Measurements from ENCODE around the gene PRR23E. TPM values are rescaled to one million over a fixed set of nuclear protein-coding genes. Genes with fewer than 3 reads are reported as not detected.
A peak's percentile ranks its signal among the peaks of the same experiment; 100 is the strongest.

Gene PRR23E, protein sequence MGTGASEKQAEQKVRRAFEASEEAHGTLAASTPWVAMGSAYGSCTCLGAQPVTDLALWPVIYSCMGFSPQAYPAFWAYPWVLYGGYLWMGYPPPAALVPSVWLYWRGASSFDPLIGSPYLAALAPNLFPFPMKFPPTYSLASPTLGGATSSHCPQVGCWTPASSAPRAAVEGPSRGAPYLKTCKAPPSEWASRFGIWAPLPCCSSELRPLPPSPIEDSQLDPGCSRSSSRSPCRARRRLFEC
- not detected for total RNA-seq (ENCODE audit: insufficient read depth, low replicate concordance)

DNA sequence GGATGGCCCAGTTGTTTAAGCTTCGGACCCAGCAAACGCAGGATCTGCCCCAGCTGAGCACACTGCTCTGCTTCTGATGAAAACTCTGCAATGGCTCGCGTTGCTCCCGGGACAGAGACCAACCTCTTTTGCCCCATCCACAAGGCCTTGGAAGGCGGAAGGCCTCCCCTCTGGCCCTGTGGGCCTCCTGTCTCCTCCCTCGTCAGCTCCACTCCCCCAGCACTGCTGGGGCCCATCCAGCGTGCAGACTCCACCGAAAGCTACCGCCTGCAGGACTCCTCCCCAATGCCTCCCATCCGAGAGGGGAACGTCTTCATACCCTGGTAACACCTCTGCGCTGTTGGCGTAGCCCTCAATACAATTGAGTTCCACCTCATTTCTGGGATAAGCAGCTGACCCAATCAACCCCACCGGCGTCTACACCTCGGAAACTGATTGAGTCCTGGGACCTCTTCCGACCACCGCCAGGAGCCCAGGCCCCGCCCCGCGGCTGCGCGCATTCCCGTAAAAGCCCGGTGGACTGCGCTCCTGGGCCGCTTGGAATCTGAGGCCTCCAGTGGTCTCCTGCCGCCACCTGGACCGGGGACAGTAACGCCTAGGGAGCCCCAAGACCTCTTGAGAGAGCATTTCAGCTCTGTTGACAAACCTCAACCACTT lies at the start of gene PRR23E:
PRR23E (plus strand) TSS at position 556 of the 657 bp plus-strand sequence. CDS start 3,555 bp downstream, outside the sequence.
- DNase-seq (ENCODE audit: low spot score): no peak

DNA sequence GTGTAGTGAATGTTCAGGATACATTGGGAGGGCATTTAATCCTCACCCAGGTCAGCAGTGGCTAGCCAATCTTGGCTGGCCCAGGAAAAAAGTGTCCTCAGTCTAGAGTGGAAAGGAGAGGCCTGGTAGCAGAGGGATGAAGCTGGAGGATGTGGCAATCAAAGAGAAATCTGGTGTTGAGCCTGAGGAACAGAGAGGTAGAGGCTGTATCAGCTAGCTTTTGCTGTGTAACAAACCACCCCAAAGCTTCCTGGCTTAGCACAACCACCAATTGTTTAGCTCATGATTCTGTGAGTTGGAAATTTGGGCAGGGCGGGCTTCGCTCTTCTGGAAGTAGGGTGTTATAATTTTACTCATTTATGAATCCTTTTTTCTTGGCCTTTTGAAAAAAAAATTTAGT lies 49.8 kb upstream of the PRR23E start:
- DNase-seq (ENCODE audit: low spot score): no peak

DNA sequence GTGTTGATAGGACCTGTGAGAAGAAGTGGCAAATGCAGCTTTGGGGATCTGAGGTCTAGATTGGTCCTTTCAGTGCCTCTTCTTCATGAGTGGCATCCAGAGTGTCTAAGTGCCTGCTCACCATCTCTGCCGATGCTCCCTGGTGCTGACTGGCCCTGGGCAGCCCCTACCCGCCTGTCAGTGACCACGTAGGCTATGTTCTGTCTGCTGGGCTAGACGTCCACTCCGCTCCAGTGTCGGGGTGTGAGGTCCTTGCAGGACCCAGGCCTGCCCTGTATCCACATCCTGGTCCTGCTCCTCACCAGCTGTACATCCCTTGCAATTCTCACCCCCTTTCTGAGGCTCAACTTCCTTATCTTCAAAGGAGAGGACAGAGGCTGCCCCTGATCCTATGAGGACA lies 48.3 kb upstream of the PRR23E start:
- DNase-seq (ENCODE audit: low spot score): no peak

DNA sequence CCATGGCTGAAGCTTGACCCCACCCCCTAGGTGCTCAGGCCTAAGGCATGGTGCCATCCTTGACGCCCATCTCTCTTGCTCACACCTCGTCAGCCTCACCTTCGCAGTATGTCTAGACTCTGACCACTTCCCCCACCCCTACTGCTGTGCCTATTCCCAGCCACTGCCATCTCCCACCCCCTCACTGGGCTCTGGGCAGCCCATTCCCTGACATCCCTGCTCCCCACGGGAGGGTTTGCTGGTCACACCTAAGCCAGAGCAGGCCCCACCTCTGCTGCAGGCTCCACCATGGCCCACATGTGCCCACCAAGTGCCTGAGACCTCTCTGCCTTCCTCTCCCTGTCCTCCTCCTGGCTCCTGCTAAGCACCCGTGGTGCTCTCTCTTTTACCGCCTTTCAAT lies 47.7 kb upstream of the PRR23E start:
- no peak for DNase-seq (ENCODE audit: low spot score)

DNA sequence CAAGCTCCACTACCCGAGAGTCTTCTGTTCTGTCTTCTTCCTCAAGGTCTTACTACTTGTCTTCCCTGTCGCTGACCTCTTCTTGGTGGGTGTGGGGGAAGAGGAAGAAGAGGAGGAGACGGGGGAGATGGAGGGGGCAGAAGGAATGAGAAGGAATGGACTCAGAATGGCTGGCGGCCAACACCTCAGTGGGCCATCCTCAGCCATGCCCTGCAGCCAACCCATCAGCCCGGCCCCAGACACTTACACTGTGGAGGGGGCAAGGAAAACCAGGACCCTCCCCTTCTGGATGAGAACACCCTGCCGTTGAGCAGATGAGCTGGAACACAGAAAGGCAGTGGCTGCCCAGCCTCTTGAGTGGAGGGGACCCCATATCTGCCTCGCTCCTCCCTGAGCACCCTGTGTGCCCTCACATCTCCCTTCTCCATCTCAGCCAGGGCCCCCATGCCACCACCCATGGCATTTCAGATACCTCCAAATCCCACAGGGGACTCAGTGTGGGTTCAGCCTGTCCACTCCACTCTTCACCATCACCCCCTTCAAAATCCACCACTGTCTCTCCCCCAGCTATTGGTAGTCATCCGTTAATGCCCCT lies 45.5 kb upstream of the PRR23E start:
- no peak for DNase-seq (ENCODE audit: low spot score)

DNA sequence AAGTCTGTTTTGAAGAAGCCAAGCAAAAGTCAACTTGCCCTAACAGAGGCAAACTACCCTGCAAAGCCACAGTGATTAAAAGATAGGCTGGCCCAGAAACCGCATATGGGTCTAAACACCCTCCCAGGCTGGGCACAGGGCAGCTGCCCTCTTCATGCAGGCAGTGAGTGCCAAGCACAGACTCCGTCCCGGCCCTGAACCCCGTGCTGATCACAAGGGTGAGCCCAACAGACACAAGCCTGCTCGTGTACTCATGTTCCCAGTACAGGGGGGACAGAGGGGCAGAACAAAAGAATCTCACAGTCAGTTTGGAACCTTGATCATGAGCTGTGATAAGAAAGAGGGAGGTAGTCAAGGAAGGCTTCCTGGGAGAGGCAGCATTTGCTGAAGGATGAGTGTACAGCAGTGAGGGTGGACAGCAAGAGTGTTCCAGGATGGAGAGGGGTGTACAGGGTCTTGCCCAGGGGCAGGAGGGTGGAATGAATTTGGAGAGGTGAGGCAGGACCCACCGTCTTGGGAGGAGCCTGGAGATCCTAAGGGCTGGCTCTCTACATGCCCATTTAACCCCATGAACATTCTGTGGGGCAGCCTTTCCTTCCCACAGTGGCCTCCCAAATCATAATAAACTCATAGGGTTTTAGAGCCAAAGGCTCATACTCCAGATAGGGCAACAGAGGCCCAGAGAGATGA lies 43.2 kb upstream of the PRR23E start:
- no peak for DNase-seq (ENCODE audit: low spot score)

DNA sequence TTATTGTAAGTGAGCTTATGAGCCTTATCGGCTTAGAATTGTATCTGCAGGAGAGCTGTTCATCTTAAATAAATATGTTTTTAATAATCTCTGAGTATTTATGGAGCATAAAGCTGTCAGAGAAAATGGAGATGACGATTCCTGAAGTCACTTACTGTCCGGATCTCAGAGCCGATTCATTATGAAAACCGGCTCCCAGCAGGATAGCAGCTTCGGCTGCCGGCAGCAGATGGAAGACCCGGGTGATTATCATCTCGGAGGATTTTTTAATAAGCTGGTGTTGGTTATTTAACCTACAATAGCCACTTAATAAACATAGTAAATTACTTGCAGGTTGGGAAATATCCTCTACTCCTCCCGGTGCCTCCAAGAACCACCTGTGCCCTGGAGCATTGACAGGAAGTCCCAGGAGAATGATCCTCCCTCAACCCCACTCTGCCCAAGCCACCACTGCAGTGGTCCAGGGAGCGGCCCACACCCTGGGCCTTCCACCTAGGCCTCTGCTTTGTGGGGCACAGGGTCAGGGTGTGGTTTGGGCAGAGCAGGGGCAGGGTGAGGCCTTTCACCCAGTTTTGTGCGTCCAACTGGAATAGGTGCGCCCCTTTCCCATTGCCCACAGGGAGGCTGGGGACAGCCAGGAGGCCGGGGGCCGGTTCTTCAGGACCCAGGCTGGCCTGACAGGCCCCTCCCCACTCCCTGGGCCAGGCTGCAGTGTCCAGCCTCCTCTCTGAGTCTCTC lies 42.2 kb upstream of the PRR23E start:
- DNase-seq (ENCODE audit: low spot score): no peak

DNA sequence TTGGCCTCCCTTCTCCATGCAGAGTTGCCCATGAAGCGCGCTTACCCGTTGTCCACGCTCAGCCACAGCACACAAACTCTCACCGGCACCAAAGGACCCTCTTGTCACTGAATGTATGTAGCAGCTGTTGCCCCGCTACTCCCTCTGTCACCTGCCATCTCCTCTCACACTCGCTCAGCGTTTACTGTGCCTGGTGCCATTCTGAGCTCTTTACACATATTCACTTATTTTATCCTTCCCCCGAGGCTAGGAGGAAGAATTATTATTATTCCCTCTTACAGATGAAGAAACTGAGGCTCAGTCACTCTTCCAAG lies 41.7 kb upstream of the PRR23E start:
- no peak for DNase-seq (ENCODE audit: low spot score)

GRCh38 chr3:127151992-127152650 lies 40.8 kb upstream of the PRR23E start:
- no peak for DNase-seq (ENCODE audit: low spot score)

DNA sequence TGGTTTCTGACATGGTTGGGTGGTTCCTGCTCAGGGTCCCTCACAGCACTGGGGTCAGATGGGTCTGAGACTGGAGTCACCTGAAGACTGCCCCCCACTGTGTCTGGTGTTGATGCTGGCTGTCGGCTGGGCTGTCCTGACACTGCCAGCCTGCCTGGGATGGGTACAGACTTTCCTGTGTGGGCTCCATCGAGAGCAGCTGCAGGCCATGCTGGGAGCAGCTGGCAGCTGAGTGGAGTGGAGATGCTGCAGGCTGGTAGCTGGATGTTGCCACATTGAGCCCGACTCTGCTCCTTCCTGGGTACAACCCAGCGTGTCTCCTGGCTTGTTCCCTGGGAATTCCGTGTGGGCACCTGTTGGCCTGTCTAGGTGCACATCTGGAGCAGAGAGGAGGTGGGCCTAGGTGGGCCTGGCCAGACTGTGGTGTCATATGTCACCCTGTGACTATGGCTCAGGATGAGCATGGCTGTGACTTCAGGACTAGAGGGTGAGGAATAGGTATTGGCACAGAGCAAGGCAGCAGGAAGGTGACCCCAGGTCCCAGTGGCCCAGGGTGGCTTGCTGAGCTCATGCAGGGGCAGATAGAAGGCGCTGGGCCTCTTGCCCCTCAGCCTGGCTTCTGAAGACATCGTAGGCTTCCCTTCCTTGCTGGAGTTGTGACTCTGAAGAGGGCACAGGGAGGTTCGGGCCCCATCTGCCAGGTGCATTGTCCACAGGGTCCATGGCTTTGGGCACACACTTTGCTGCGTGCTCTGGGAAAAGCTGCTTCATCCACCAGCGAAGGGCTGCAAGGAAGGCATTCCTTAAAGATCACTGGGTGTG lies 40.0 kb upstream of the PRR23E start:
- no peak for DNase-seq (ENCODE audit: low spot score)

- DNase-seq (ENCODE audit: low spot score): no peak
Measured at GRCh38 chr3:127153506-127153815, 39.5 kb upstream of the PRR23E start.

- DNase-seq (ENCODE audit: low spot score): no peak
Measured at GRCh38 chr3:127156338-127157050, 36.4 kb upstream of the PRR23E start.

DNA sequence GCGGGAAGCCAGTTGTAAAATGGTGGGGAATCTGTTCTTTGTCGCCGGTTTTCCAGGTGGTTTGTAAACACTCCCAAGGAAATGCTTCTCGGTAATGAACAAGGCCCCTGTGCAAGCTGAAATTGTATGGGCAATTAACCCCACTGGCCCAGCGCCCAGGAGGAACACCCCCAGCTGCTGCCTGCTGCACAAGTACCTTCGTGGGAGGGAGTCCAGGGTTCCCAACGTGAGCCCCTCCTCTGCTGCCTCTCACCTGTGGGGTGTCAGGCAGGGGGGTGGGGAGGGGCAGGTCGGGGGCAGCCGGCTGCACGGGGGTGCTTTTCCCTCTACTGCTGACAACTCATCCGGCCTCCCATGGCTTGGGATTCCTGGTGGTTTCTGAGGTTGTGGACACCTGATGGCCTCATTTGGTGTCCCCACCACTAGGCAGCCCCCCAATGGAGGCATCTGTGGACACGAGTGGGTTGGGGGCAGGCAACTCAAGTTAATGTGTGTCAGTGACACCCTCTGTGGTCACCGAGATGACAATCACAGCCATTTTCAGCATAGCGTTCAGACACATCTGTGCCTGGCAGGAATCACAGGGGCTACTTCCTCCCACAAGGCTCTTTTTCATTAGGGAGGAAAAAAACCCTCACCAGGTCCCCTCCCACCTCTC lies 35.6 kb upstream of the PRR23E start:
- no peak for DNase-seq (ENCODE audit: low spot score)

DNA sequence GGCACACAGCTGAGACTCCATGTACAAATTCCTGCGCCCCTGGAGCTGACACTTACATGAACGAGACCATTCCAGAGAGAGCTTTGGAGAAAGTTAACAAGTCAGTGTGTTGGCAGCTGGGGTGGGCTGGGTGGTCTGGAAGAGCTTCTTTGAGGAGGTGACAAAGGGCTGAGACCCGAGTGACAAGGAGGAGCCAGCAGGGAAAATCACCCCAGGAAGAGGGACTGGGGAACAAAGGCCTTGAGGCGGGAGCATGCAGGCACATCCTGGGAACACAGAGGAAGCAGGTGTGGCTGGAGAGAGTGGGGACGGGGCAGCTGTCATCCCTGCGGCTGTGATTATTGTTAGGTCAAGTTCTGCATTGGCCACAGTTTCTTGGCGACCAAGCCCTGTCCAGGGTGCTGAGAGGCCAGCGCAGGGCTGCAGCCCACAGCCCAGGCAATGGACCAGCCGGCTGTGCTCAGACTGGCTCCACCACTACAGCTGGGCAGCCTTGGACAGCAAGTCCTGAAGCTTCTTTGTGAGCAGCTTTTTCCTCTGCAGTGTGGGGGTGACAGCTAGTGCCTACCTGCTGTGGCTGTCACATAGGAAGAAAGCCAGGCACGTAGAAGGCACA lies 34.2 kb upstream of the PRR23E start:
- no peak for DNase-seq (ENCODE audit: low spot score)

- DNase-seq (ENCODE audit: low spot score): no peak
Measured at GRCh38 chr3:127159543-127159942, 33.4 kb upstream of the PRR23E start.

DNA sequence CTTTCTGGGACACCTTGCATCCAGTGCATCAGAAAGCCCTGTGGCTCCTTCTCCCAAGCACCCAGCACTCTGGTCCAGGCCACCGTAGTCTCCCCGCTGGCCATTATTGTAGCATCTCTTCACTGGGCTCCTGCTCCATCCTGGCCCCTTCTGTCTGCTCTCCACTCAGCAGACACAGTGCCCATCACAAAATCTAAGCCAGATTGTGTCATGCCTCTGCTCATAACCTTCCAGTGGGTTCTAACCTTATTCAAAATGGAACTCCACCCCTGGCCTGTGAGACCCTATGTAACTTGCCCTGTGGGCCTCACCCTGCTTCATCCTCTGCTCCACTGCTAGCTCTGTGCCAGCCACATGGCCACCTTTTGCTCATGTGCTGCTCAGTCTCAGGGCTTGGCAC lies 31.7 kb upstream of the PRR23E start:
- DNase-seq (ENCODE audit: low spot score): no peak

GRCh38 chr3:127161973-127162579 lies 30.9 kb upstream of the PRR23E start:
- no peak for DNase-seq (ENCODE audit: low spot score)

DNA sequence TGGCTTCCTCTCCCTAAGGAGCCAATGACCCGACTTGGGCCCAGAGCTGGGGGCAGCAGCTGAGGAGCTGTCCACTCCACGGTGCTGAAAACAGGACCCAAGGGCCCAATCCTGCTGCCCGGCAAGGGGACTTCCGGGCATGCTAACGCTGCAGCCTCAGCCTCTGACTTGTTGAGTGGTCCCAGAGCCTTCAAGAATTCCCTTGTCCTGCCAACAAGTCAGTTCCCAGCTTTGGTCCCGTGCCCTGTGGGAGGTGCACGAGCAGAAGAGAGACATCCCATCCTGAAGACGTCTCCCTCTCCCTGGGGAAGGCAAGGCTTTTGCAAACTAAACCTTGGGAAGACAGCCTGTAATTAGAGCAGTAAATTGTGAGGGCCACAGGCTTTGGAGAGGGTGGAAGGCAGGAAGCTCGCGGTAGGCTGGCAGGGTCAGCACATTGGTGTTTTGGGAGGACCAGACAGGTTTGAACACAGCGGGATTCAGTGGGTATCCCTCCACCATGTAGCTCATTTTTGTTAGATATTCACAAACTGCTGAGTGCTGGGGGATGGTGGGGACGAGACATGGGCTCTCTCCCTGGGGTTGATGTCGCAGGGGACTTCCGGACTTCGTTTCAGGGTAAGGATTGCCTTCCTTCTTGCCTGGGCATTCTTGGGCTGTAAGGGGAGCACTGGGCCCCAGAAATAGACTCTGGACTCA lies 29.8 kb upstream of the PRR23E start:
- DNase-seq (ENCODE audit: low spot score): peak; percentile 5

All from umbilical cord (tissue), 2 donors.